ENCODE data around the gene DUSP12.
"Not testable (repeated sequence)": the region's sequence is repeated elsewhere in the genome, so short reads cannot be mapped to it uniquely, and the experiment has no call there.

Gene DUSP12, protein sequence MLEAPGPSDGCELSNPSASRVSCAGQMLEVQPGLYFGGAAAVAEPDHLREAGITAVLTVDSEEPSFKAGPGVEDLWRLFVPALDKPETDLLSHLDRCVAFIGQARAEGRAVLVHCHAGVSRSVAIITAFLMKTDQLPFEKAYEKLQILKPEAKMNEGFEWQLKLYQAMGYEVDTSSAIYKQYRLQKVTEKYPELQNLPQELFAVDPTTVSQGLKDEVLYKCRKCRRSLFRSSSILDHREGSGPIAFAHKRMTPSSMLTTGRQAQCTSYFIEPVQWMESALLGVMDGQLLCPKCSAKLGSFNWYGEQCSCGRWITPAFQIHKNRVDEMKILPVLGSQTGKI

DNA sequence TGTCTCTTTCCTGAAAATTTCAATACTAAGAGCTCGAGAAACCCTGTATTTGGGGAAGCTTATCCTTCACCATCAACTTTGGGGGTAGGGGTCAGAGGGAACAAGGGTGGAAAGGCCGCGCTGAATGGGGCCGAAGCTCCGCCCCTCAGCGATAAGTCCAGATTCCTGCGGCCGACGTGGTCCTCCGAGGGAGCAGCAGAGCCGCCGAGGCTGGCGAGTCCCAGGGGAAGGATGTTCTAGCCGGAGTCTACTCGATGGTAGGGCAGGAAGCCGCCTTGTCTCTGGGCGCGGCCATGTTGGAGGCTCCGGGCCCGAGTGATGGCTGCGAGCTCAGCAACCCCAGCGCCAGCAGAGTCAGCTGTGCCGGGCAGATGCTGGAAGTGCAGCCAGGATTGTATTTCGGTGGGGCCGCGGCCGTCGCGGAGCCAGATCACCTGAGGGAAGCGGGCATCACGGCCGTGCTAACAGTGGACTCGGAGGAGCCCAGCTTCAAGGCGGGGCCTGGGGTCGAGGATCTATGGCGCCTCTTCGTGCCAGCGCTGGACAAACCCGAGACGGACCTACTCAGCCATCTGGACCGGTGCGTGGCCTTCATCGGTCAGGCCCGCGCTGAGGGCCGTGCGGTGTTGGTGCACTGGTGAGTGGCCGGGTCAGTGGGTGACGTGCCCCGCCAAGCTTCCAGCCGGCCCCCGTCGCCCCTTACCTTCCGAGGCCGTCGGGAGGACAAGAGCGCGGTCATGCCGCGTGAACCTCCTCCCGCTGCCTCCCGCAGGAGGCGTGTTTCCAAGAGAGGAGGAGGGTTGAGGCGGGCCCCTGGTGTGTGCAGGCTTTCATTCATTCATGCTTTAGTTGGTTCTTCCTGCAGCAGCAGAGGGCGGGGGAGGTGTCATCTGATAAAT is at the start of gene DUSP12:
DUSP12 (plus strand) TSS at position 278 of the 899 bp plus-strand sequence; CDS start at position 294, 16 bp downstream.
- peak; percentile 94 for DNase-seq (ENCODE audit: low spot score)

DNA sequence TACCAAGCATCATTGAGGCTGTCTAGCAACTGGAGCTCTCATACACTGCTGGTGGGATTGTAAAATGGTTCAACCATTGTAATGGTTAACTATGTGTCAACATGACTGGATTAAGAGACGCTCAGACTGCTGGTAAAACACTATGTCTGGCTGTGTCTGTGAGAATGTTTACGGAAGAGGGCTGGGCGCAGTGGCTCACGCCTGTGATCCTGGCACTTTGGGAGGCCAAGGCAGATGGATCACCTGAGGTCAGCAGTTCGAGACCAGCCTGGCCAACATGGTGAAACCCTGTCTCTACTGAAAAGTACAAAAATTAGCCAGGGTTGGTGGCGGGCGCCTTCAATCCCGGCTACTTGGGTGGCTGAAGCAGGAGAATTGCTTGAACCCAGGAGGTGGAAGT is 47.3 kb upstream of the DUSP12 start:
- no peak for DNase-seq (ENCODE audit: low spot score)

DNA sequence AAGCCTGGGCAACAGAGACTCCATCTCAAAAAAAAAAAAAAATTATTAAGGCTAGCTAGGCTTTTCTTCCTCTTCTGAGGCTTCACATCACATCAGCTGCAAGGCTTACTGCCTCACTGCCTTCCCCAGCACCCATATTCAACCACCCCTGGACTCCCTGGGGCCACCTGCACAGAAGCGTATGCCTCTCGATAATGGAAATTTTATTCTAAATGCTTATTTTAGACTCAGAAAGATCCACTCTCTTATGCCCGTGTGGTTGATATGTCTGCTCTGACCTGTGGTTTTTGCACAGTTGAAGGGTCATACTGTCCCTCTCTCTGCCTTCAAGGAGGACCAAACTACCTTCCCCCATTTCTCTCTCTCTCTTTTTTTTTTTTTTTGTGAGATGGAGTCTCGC is 44.0 kb upstream of the DUSP12 start:
- no peak for DNase-seq (ENCODE audit: low spot score)

DNA sequence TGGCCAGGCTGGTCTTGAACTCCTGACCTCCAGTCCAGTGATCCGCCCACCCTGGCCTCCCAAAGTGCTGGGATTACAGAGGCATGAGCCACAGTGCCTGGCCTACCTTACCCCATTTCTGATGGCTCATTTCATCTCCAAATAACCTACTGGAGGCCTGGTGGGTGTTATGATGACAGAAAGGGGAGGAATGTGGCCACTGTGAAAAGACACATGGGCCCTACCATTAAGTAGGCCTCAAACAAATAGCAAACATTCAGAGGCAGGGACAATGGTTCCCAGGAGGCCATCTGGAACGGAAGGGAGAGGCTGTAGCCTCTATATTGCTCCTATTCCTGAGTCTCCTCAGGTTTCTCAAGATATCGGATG is 43.5 kb upstream of the DUSP12 start:
- no peak for DNase-seq (ENCODE audit: low spot score)

DNA sequence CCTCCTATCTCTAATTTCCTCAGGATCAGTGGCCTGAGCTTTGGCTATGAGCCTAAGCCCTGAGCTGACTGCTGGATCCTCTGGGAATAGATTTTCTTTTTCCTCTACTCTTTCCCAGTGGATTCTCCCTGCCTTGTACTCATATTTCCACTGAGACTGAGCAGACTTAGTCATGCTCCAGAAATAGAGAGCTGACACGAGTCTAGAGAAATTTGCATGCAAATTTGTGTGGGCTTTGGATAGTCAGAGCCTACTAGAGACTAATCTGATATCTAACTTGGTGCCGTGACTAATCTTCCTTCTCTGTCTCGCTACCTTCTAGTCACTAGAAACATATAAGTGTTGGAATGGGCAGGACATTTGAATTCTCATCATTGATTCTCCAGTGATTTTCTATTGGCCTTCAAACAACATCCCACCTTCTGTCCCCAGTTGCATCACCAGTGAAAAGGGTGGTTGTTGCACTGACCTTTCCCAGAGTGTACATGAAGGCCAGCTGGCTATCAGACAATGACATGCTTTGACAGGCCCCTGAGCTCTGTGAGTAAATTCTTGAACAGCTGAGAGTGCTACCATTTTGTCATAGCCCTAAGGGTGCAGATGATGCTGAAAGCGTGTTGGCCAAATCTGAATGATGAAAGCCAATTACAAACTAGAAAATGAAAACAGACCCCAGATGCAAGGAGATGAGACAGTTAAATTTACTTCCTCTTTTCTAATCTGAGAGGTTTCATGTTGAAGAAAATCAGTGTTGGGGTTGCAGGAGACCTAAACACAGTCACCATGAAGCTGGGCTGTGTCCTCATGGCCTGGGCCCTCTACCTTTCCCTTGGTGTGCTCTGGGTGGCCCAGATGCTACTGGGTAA is 42.9 kb upstream of the DUSP12 start, which contains the start of gene FCRLA:
FCRLA (plus strand) TSS at position 748 of the 866 bp plus-strand sequence; CDS start at position 784, 36 bp downstream.
- peak; percentile 67 for DNase-seq (ENCODE audit: low spot score)

DNA sequence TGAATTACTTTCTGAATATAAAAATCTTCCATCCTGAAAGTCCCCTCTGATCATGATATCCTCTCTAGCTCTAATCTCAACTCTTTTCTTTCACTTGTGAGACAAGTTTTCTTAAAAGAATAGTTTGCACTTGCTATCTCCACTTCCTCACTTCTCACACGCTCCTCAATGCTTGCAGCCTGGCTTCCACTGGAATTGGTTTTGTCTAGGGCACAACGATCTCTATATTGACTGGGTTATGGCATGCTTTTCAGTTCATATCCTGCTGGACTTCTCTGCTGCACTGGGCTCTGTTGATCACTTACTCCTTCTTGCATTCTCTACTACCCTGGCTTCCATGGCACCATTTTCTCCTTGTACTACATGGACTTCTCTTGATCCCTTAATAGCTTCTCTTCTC is 42.1 kb upstream of the DUSP12 start:
- DNase-seq (ENCODE audit: low spot score): no peak

DNA sequence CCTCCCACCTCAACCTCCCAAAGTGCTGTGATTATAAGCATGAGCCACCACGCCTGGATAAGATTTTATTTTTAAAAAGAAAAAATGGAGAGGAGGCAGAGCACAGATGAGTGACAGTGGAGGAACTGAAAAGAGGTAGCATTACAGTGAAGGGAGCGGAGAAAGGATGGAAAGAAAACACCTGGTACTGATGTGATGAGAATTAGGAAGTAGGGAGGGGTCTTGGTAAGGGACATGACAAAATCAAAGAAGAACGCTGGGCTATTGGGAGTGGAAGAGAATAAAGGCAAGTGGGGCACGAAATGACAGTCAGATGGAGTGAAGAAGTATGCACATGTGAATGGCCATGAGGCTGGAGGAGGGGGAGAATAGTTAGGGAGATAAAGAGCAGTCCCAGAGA is 40.2 kb upstream of the DUSP12 start:
- no peak for DNase-seq (ENCODE audit: low spot score)

DNA sequence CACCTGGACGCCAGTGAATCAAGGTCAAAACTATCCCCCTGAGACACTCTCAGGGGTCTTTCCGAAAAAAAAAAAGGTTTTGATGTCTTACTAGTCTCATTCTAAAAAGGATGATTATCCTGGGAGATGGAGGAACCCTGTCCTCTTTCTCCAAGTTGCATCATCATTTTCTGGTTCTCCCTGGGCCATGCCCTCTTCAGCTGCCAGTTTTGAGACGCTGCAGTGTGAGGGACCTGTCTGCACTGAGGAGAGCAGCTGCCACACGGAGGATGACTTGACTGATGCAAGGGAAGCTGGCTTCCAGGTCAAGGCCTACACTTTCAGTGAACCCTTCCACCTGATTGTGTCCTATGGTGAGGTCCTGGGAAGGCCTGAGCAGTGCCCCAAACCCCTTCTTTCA is 39.0 kb upstream of the DUSP12 start:
- no peak for DNase-seq (ENCODE audit: low spot score)

DNA sequence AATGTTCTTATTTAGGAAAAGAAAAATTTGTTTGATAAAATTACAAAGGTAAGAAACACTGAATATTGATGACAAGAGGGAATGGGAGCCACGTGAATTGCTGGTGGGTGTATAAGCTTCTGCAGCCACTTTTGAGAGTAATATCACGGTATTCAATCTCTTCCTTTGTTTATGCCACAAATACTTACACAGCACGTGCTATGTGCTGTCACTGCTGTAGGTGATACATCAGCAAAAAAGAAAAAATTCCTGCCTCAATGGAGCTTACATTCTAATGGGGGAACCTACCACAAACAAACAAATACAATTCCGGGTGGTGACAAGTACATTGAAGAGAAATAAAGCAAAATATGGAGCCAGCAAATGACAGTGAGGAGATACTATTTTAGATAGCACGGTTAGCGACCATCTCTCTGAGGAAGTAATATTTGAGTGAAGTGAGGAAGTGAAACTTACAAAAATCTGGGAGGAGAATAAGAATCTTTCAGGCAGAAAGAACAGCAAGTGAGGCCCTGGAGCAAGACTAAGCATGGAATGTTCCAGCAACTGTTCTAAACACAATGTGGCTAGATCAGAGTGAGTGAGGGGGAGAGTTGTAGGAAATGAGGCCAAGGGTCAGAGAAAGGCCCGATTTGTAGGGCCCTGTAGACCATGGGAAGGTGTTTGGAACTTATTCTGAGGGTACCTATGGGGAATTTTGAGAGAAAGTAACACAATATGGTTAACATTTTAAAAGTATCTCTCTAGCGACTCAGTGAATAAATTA is 30.8 kb upstream of the DUSP12 start:
- no peak for DNase-seq (ENCODE audit: low spot score)

DNA sequence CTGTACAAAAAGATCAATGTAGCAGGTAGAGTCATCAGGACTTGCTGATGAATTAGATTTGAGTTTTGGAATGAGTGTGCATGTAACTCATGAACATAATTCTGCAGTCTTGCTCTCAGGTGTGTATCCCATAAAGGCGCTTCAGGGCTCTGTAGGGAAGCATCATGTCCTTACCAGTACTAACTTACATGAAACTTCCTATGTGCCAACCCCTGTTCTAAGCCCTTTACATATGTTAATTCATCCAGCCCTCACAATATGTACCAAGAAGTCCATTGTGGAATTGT is 30.3 kb upstream of the DUSP12 start:
- no peak for DNase-seq (ENCODE audit: low spot score)

DNA sequence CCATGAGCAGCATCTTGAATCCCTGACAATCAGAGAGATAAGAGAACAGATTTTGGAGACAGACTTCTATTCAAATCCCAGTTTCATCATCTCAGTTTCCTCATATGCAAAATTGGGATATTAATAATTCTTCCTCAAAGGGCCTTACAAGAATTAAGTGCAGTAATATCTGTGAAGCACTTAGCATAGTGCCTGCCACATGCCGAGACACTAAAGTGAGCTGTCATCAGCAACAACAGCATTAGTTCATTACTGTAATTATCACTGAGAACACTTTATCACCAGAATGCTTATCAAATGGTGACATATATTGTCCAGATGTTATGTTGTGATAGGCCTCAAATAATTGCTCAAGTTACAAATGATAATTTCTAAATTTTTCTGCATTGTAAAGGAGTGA is 29.2 kb upstream of the DUSP12 start:
- no peak for DNase-seq (ENCODE audit: low spot score)

DNA sequence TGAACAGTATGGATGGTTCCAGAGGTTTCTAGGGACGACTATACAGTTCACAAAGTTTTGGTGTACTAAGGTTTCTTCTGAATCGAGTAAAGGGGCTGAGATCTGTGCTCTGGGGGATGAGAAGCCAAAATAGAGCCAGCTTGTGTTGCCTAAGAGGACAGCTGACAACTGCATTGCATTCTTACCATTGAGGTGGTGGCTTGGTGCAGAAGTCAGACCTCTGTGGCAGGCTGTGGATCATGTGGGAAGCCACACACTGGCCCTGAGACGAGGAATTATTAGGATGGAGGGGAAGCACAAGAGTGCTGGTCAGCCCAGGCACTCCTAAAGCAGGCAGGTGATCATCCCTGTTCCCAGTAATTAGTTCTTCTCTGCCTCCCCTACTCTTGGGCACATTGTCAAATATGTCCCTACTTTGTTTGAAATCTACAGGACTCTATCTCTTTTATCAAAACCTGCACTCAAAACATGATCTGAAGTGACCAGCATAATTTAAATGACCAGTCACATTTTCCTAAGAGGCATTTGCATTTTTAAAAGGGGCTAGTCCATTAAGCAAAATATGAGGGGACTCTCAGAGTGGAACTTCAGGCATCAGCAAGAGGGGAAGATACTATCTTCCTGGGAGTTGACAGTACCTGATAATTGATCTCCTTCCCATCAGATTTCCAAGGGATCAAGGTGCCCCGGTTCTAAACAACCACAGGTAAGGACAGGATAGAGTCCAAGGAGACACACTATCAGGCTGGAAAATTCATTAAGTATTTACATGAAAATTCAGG is 28.4 kb upstream of the DUSP12 start, which contains the start of gene FCRLB:
FCRLB (plus strand) TSS at position 589 of the 782 bp plus-strand sequence. CDS start 1,129 bp downstream, outside the sequence.
- DNase-seq (ENCODE audit: low spot score): no peak

DNA sequence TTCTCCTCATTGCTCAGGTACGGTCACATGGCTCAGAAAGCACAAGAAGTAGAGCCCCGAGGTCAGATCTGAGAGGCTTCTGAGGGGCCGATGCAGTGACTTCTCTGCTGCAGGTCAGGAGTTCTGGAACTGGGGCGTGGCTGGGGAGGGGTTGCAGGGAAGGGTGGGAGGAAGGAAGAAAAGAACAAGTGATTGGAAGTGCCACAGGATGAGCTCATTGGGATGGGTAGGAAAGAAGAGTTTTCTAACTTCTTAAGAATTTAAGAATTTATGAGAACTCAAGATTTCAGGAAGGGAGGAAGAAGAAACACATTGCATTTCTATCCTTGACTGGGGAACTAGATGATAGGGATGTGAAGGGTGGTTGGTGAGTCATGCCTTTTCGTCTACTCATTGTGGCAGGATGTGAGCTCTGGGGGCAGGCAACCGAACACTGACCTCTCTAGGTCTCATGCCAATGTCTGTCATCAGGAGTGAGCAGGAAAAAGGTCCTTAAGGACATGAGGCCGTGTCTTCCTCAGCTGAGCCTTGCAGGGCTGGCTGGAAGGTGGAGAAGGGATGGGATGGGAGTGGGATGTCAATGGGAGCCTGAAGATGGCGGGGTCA is 27.7 kb upstream of the DUSP12 start:
- DNase-seq (ENCODE audit: low spot score): no peak

DNA sequence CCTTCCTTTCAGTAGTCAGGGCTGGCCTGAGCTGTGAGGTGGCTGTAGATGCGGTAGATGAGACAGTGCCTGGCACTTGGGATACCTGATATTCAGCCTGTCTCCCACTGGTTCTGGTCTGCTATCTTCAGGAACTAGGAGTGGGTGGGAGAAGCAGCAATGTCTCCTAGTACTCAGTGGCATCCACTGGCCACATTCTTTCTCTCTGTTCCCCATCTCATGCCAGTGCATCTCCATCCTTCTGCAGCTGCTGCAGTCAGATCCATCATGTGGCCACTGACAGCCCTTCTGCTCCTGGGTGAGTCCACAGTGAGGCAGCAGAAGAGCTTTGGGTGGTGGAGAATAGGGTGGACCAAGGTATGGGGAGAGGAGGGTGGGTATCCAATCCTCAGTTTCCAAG is 27.2 kb upstream of the DUSP12 start:
- no peak for DNase-seq (ENCODE audit: low spot score)

DNA sequence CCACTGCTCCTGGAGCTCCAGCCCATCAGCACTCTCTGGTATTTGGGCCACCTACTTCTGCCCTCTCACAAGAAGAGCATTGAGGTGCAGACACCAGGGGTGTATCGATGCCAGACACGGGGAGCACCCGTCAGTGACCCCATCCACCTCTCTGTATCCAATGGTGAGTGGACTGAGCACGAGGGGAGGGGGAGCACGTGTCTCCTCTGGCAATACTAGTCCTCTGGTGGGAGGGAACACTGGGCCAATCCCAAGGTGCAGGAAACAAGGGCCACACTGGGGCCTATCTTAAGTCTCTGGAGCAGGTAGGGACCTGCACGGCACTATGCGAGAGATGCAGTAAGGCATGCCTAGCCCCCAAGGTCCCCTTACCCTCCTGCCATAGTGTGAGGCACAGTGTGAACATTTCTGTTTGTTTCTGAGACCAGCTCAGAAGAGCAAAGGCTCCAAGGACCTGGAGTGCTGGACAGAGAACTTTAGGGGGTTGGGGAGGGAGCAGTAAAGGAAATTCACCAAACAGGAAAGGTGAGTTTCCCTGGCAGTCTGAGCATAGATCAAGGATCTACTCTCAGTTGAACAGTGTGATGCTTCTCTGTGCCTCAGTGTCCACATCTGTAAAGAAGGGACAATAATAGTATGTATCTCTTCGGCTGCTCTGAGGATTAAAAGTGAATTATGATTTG is 26.0 kb upstream of the DUSP12 start:
- DNase-seq (ENCODE audit: low spot score): no peak

DNA sequence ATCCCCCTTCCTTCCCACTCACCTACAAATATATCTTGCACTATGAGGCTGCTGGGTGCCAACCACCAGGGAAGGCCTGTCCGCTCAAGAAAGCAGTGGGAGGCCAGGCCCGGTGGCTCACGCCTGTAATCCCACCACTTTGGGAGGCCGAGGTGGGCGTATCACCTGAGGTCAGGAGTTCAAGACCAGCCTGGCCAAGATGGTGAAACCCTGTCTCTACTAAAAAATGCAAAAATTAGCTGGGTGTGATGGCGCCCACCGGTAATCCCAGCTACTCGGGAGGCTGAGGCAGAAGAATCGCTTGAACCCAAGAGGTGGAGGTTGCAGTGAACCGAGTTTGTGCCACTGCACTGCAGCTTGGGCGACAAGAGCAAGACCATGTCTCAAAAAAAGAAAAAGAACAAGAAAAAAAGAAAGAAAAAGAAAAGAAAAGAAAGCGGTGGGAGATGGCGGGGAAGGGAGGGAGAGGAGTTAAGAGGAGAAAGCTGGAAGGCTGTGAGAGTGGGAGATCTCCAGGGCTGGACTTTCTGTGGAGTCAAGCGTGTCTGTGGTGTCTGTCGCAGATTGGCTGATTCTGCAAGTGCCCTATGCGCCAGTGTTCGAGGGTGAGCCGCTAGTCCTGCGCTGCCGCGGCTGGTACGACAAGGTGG is 24.2 kb upstream of the DUSP12 start:
- not testable (repeated sequence) for DNase-seq (ENCODE audit: low spot score)

DNA sequence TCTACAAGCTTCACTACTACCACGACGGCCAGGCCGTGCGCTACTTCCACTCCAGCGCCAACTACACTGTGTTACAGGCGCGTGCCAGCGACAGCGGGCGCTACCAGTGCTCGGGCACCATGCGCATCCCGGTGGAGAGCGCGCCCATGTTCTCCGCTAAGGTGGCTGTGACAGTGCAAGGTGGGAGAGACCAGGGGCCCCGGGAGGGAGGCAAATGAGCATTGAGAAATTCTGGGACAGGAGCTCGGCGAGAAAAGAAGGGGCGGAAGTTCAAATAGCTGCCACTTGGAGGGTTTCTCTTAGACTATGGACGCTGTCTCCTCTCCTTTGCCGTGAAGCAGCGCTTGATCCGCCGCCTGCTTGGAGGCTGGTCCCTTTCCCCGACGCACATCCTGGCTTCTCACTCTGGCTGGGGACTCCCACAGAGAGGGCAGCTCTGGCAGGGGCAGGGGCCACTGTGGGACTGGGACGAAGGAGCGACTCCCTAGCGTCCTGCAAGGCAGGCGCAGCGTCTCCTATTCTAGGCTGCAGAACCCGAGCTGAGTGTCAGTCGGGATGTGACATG is 23.6 kb upstream of the DUSP12 start:
- DNase-seq (ENCODE audit: low spot score): no peak

DNA sequence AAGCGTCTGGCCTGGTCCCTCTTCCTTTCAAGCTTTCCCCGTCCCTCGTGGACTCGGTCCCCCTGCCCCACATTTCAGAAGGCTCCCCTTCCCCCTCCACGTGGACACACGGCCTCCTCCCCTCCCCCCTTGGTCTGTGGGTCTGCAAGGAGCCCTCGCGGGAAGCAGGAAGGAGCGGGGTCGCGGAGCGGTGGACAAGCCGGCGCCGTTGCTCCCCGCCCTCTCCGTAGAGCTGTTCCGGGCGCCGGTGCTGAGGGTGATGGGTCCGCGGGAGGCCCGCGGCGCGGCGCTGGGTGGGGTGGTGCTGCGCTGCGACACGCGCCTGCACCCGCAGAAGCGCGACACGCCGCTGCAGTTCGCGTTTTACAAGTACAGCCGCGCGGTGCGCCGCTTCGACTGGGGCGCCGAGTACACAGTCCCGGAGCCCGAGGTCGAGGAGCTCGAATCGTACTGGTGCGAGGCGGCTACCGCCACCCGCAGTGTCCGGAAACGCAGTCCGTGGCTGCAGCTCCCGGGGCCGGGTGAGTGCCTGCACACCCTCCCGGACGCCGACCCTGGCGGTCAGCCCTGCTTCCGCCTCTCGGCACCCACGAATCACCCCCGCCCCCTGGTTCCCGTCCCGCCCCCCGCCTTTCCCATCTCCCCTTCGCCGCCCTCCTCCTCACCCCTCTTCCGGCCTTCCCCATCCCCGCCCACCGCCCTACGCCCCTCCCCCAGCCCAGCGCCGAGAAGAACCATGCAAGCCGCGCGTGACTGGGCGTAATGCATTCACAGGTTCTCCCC is 22.9 kb upstream of the DUSP12 start:
- peak; percentile 42 for DNase-seq (ENCODE audit: low spot score)

All from putamen (tissue), 1 donor.